Activated CD4-positive, alpha-beta T cell treated with anti-CD3 and anti-CD28 coated beads, Interleukin-2, Interleukin-6, amounts not matched to agents 100 ng/mL and 50 ng/mL, durations not matched to agents 16 hours and 8 hours (primary cell): Measurements from ENCODE around the gene PAQR5.
"Not testable (repeated sequence)": the region's sequence is repeated elsewhere in the genome, so short reads cannot be mapped to it uniquely, and the experiment has no call there.

Source experiments
- DNase-seq: peaks from one replicate; pipeline ENCODE4 v3.0.0-alpha.2; 2020

The PAQR5 gene, protein sequence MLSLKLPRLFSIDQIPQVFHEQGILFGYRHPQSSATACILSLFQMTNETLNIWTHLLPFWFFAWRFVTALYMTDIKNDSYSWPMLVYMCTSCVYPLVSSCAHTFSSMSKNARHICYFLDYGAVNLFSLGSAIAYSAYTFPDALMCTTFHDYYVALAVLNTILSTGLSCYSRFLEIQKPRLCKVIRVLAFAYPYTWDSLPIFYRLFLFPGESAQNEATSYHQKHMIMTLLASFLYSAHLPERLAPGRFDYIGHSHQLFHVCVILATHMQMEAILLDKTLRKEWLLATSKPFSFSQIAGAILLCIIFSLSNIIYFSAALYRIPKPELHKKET

DNA sequence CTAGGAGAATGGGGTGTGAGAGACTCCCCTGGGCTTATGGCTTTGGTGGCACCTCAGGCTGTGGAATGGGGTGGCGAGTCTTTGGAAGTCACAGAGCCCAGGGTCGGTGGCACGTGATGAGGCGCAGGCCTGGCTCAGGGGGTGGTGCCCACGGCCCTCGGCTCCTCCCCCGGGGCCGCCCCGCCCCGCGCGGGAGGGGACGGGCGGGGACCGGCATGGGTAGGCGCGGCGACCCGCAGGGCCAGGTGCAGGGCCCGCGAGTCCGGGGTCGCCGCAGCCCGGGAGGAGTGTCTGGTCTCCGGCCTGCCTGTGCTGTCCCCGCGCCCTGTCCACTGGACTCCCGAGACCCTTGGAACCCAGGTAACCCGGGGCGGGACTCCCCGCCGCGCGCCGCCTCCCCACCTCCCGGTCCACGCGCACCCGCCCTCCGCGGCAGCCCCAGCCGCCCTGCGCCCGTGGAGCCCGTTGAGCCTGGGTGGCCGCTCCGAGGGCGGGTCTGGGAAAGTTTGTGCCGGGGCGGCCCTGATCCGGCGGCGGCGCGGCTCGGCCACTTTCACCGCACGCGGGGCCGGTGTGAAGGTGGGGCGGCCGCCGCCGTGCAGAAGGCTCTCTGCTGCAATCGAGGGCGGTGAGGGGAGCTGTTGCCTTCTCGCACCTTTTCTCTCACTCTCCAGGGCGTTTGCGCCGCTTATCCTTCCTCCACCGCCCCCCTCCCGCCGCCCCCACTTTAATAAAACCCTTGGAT is at the start of gene PAQR5:
TSS of gene PAQR5 (plus strand) at position 216 of the 745 bp plus-strand sequence. CDS start 61,169 bp downstream, outside the sequence.
- peak; percentile 14 for DNase-seq

DNA sequence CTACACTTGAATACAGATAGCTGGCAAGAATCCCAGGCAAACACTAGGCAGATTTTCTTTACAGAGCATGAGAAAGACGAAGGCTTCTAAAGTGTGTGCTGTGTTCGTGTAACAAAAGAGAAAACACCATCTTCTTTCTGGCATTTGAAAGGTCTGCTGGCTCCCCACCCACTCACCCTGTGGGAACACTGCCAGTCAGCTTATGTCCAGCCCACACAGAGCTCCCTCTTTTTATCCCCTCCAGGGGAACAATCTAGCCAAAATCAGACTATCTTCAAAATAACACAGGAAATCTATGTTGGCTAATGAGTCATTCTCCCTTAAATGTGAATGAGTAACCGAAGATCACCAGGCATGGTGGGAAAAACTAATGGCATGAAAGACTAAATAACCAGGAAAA is 45.6 kb upstream of the PAQR5 start:
- no peak for DNase-seq

DNA sequence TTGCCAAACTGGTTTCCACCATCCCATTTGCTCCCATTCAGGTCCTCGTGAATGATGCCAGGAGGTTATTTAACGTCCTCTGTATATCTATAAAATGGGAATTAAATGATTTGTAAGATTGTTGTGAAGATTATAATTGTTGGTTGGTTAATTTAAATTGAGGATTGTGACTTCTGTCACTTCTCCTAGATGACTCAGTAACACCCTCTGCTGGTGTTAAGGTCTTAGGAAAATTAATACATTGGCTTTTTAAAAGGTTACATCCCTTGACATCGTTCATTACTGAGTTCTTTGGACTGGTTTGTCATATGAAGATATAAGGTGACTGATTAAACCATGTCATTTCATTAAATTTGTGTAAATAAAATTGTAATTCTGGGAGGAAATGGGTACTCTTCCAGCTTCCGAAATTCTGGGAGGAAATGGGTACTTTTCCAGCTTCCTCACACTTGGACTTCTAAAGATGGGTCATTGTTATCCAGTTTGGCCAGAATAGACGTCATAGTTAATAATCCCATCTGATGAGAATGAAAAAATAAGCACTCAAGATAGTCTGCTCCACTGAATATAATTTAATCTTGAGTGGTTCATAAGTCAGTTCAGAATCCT is 33.3 kb upstream of the PAQR5 start:
- peak; percentile 8 for DNase-seq

DNA sequence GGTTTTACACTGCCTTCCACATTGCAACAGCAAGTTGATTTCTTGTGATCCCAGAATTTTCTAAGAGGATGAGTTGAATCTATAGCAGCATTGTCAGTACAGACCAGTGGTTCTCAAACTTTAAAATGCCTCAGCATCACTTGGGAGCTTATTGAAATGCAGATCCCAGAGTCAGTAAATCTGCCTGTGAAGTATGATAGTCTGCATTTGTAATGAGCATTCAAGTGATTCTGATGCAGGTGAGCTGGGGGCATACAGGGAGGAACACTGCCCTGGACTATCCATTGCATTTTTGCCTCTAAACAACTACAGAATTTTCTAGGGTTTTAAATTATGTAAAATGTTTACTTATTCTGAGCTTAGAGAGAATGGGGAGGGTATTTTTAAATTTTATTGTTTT is 27.5 kb upstream of the PAQR5 start:
- DNase-seq: no peak

DNA sequence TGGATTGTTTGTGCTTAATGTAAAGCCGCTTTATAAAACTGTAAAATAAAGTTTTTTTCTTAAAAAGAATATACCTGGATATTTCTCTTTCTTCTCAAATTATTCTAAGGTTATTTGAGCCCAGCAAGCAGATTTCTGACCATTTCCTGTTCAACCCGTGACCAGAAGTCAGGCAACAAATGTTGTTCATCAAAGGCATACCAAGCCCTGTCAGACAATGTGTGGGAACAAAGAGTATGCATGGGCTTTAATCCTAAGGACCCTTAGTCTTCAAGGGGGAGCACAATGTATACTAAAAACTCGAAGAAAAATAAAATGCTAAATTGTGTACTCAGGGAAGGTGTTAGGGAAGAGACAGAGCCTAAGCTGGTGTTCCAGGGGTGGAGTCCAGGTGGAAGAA is 26.6 kb upstream of the PAQR5 start:
- no peak for DNase-seq

DNA sequence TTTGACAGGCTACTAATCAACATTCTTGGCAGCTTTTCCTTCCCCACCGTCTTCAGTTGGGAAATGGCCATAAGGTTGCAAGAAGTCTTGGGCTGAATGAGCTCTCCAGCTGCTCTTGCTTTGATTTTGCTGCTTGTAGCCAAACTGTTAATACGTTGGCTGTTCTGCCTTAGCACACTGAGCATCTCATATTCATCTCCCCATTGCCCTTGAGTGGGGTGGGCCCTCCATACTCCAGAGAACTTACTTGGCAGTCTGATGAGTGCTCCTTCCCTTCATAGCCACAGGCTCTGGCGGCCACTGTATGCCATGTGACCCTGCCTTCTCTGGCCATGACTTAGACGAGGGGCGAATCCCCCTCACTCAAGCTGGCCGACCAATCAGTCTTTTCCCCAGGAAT is 25.8 kb upstream of the PAQR5 start:
- no peak for DNase-seq

DNA sequence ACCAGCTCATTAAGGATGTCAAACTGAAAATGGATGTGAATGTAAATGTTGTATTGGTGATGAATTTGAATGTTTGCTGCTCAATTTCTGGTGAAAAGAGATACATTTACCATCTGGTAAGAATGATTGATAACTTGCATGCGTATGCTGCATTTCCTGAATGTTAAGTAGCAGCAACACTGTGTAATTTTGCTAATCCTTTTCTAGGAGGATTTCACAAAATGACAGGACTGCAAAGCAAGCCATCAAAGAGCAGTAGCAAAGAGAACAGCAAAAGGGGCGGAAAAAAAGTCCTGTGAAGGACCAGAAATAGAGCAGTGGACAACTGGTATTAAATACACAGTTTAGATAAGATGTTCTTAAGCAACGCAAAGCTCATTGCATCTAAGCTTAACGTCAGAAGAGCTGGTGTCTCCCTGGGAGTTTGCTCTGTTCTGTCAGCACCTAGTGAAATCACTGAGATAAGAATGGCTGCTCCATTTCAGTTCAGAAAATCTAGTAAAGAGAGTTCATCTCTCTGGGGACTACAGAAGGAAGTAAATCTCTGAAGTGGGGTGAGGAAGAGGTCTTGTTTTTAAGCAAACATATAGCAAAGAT is 23.5 kb upstream of the PAQR5 start:
- no peak for DNase-seq

DNA sequence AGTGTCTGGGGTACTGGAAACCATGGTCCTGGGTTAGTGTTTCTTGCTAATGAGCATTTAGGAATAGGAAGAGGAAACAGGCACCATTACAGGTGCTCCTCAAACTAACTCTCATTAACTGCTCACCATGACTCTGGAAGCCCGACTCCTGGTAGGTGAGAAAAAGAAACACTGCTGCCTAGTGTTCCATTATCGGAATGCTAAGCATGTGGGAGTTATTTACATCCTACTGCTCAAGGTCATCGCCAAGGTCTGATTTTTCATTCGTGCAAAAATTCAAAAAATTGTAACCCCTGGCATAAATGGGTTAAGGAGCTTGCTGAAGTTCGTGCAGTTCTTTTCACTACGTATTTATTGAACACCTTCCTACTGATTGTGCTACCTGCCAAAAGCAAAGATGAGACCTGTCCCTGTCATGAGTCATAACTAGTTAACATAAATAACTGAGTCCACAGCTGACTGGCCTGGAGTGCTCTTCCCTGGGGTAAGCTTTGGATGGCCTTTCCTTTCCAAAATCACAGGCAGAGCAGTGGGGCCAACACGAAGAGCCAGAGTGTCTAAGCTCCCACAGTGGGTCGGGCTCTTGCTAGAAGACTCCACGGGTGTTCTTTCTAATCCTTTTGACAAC is 22.7 kb upstream of the PAQR5 start:
- no peak for DNase-seq

DNA sequence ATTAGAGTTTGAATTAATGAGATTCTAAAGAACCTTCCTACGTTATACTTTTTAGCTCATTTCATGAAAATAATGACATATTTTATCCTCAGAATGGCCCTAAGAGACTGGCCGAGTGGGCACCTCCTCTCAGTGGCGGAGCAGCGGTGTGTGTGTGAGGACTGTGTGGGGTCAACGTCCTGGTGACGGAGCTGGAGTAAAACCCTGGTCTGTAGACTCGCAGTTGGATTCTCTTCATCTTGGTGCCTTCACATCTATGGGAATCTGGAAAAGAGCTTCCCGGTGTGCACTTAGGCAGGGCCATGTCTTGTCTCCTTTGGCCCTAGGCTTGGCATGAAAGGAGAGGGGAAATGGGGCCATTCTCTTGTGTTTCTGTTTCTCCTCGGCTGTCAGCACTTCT is 21.4 kb upstream of the PAQR5 start:
- DNase-seq: no peak

DNA sequence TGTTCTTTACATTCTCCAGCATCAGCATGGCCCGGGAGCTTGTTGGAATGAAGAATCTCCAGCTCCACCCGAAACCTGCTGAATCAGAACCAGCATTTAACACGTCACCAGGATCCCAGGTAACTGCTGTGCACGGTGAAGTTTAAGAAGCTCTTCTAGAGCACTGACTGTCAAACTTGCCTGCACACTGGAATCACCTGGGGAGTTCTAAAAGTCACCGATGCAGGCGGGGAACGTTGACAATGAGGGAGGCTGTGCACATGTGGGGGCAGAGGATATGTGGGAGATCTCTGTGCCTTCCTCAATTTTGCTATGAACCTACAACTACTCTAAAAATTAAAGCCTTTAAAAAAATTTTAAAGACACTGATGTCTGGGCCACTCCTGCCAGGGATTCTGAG is 19.1 kb upstream of the PAQR5 start:
- no peak for DNase-seq

DNA sequence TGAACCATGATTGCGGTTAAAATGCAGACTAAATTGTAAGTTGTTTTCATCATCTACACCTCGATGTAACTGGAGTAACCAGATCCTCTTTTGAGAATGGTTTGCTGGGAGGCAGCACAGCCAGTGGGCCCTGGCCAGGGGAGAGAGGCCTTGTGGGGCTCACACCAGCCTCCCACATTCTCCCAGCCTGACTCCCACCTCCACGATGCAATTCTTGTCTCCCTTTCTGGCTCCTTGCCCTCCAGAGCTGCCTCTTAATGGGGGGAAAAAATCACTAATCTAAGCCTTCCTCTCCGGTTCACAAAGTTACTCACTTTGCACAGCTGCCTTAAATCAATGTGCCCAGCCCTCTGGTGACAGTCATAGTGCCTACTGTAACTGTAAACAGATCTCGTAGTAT is 17.9 kb upstream of the PAQR5 start:
- no peak for DNase-seq

DNA sequence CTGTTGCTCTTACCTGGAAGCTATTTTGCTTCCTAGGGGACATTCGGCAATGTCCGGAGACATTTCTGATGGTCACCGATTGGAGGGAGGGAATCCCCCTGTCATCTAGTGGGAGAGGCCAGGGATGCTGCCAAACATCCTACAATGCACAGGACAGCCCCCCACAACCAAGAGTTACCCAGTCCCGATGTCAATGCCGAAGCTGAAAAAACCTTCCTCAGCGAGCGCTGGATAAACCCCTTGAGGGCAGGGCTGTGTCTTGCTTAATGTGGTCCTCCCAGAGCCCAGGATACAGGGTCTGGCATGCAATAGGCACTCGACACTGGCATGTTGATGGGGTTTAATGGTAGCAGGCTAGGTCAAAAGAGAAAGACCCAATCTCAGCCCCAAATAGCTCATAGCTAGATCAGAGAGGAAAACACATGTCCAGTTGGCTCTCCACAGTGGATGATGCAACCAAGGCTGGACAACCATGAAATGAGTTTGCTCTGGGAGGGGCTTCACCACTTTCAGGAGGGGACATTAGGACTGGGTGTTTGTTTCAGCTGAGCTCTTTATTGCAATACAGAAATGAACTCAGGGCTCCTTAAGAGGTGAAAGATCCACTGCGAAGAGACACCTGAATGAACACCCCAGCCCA is 16.5 kb upstream of the PAQR5 start:
- DNase-seq: no peak

DNA sequence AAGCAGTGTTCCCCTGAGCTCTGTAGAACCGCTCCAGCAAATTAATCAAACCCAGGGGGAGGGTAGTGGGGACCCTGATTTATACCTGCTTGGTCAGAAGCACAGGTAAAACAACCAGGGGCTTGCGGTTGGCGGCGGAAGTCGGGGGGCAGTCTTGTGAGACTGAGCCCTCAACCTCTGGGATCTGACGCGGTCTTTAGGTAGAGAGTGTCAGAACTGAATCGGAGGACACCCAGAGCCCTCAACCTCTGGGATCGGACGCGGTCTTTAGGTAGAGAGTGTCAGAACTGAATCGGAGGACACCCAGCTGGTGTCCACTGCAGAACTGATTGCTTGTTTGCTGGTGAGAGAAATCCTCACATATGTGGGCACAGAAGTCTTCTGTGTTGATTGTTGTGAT is 12.9 kb upstream of the PAQR5 start:
- DNase-seq: no peak

DNA sequence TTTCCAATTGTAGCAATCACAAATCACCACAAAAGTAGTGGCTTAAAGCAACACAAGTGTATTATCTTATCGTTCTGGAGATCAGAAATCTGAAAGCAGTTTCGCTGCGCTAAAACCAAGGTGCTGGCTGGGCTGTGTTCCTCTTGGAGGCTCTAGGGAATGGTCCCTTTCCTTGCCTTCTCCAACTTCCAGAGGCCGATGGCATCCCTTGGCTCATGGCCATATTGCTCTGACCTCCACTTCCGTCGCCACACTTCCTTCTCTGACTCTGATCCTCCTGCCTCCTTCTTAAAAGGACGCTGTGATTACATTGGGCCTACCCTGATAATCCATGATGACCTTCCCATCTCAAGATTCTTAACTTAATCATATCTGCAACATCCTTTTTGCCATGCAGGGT is 10.7 kb upstream of the PAQR5 start:
- no peak for DNase-seq

DNA sequence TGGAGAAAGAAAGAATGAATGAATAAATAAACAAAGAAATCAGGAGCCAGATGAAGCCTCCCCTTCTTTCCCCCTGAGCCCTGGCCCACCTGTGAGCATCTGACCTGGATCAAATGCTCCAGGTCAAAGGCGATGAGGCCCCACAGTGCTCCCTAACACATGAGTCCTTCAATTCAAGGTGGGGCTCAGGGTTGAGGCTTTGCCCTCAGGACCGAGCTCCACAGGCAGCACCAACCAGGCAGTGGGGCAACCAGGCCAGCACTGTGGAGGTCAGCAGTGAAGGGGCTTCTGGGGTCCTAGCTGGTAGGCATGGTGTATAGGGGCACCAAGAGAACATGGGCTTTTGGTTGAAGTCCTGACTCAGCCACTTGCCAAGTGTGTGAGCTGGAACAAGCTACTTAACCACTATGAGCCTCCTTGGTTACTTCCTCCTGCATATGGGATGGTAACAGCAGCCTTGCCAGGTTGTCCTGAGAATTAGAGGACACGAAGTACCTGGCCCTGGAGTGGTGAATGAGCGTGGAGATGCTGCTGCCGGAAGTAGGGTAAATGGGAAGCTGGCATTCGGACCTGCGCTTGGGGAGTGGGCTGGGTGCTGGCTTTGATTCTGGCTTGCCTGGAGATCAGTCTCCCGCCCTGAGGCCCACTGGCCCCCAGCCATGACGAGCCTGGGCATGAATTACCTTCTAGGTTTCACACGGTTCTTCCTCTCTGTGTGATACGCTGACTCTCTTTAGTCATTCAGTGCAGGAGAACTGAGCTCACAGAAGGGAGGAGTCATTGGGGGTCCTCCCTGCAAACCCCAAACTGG is 10.0 kb upstream of the PAQR5 start:
- DNase-seq: no peak

DNA sequence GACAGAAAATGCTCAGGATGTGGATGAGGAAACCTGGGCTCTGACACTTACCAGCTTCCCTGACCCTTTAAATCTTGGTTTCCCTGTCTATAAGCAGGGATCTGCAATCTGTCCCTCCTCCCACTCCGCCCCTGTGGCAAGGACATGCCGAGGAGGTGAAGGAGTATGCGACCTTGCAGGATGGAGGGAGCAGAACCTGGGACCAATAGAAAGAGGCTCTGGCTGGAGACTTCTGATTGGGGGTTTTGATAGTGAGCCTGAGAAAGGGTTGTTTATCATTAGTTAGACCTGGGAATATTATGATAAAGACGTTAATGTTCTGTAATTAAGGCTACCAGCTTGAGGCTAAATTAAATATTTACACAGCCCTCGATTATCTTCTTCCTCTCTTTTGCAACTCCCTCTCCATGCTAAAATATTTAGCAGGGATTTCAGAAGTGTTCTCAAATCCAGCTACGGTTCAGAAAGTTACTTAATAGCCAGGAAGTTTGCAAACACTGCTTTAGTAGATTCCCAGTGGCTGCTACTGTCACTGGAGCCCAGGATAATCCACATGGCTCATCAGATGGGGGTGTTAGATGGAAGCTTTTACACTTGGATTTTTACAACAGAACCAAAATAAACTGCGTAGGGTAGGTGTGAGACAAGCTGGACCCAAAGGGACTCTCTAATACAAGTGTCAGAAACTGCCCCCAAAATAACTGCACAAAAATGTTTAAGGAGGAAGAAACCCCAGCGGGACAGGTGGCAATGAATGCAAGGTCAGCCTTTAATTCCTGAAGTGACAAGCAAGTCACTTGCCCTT is 9.2 kb upstream of the PAQR5 start:
- no peak for DNase-seq

DNA sequence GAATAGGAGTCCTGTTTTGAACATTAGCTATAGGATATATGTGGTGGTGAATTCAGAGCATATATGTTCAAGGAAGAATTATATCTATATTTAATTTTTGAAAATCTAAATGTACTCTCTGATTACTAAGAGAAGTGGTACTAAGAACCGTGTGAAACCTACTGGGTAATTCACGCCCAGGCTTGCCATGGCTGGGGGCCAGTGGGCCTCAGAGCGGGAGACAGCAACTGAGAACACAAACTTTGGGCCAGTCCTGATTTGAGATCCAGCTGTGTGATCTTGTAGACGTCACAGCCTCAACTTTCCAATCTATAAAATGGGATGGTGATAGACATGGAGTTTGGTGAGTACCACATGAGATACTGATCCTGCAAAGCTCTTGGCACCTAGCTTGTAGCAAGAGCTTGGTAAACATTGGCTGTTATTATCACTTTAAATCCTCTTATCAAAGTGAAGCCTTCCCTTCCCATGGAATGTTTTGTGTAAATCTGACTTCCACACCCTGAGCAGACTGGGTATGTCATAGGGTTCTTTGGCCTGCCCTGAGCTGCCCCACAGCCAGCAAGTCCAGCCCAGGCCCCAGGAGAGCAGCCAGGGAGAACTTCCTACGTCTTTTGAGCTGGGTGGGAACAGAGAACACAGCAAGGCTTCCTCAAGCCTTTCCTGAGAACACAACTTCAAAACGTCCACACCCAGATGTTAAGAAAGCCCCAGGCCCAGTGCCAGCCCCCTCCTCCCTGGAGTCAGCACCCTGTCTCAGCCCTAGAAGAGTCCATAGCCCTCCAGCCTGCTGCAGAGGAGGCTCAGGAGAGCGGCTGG is 8.2 kb upstream of the PAQR5 start:
- no peak for DNase-seq

DNA sequence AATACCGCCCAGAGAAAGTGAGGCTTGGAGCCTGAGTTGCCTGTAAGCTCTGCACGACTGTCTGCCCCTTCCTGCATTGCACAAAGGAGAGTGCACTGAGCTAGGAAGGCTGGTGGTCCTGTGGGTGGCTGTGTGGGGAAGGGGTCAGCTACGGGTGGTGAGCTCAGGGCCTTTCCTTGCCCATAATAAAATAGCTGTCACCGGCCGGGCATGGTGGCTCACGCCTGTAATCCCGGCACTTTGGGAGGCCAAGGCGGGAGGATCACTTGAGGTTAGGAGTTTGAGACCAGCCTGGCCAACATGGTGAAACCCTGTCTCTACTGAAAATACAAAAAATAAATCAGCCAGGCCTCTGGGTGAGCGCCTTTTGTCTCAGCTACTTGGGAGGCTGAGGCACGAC is 7.1 kb upstream of the PAQR5 start:
- not testable (repeated sequence) for DNase-seq

DNA sequence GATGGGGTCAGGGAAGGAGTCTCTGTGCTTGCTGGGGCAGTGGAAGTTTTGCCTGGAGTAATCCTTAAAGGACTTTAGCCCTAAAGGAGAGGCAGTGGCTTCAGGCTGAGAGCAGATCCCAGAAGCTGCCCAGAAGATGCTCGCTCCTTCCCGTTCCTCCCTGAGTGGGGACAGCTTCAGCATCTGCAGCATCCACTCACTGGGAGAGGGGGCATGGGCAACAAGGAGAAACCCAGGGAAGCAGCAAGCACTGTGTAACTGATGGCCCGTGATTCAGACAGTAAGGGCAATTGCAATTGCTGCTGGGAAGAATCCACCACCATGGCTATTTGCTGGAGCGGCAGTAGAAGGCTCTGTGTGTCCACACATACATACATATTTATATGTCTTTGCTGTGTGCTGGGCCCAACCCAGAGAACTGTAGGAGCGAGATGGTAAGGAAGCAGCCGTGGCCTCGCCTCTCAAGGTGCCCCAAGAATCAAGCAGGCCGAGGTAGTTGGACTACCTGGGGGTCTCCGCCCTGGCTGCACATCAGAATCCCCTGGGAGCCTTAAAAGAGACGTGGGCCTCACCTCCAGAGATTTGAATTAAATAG is 5.8 kb upstream of the PAQR5 start:
- no peak for DNase-seq
